HG02885 (cell line): ENCODE results near the gene ZMYND10.
A peak's percentile ranks its signal among the peaks of the same experiment; 100 is the strongest.

Source experiments
- ATAC-seq: cut with Tn5 transposase; IDR thresholded peaks from one replicate; pipeline ENCODE4 v1.9.1; 2021; ENCODE audit warnings: mild to moderate bottlenecking; ENCODE audit not compliant: unreplicated experiment, poor library complexity

ZMYND10 gene

DNA sequence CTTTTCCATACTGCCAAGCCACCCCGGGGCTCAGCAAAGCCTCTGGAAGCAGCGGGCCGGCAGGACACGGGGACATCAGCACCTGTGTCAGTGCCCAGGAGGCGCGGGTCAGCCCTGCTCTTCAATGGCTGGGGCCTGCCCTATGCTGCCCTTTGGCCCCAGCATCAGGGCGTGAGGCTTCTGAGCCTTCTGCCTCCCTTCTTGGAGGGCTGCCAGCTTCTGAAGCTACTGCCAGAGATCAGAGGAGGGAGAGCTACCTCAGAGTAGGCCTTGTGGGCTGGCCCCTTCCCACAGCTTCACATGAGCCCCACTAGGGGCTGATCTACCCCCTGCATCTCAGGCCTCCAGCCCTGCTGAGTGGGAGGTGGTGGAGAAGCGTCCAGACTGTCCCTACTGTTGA is 26.8 kb upstream of the ZMYND10 start:
- no peak for ATAC-seq

DNA sequence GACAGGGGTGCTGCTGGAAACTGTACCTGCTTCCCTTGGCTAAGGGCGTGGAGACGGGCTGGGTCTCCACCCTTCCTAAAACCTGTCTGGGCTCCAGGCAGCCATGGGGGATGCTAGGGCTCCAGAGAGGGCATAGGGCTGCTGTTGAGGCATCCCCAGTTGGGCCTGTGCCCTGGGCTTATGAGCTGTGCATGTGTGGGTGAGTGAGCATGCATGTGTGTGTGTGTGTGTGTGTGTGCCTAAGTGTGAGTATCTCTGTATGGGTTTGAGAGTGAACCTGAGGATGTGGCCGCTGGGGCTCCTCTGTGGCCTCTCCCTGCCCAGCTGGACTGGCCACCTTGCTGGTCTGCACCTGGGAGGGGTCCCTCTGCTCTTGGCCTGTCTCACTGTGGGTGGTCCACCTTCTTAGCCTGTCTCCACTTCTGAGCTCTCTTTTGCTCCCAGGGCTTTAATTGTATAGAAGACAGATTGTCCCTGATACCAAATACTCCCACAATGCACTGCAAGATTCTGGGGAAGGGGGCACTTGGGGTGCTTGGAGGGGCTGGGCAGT is 25.7 kb upstream of the ZMYND10 start:
- no peak for ATAC-seq

DNA sequence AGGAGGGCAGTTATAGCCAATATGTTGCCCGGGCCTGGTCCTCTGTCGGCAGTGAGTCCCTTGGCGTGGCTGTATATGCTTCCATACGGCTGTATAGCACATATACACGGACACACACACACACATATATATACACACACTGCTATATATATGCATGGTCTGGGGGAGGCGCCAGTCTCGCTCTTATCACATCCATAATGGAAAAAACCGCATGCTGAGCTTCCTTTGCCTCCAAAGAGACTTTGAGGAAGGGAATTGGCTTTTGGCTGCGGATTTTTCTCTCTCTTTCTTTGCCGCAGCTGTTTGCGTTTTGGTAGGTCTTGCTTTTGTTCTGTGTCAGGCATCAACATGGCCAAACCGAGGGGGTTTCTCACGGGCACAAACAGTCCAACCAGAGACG is 25.1 kb upstream of the ZMYND10 start:
- ATAC-seq, result no peak

DNA sequence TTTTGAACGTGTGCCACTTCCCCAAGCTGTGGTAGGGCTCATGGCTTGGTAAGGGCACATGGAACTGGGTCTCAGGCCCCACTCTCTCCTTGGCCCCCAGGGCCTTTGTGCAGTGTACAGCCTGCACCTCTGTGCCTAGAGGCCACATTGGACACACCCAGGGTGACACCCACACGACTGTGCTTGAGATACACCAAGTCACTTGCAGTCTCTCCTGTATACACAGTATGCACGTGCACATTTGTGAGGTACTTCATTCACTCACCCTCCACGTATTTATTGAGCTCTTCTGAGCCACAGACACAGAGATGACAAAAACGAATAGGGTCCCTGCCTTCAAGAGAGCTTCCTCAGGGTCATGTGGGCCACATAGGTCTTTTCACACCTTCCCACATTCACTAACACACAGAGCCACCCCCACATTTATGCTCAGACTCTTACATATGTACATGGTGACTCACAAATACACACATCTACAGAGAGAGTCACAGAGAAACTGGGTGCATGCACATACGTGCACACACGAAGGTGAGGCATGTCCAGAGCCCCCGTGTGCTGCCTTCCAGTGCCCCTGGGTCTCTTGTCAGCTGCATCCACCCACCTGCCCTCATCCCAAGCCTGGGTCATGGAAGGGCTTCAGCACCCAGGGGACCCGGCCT is 23.6 kb upstream of the ZMYND10 start:
- no peak for ATAC-seq

DNA sequence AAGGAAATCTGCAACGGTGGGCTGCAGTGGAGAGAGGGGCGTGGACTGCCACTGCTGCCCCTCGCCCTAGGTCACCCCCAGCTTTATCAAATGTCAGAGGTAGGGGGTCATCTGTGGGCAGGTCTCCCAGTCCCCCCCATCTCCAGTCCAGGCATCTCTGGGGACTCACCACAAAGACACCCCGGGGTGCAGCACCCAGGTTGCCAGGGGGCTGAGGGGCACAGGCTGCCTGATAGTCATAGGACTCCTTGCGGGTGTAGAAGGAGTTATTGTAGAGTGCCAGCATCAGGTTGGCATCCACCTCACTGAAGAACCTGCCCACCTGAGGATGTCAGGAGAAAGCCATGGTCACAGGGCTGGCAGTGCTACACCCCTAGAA is 20.3 kb upstream of the ZMYND10 start:
- no peak for ATAC-seq

DNA sequence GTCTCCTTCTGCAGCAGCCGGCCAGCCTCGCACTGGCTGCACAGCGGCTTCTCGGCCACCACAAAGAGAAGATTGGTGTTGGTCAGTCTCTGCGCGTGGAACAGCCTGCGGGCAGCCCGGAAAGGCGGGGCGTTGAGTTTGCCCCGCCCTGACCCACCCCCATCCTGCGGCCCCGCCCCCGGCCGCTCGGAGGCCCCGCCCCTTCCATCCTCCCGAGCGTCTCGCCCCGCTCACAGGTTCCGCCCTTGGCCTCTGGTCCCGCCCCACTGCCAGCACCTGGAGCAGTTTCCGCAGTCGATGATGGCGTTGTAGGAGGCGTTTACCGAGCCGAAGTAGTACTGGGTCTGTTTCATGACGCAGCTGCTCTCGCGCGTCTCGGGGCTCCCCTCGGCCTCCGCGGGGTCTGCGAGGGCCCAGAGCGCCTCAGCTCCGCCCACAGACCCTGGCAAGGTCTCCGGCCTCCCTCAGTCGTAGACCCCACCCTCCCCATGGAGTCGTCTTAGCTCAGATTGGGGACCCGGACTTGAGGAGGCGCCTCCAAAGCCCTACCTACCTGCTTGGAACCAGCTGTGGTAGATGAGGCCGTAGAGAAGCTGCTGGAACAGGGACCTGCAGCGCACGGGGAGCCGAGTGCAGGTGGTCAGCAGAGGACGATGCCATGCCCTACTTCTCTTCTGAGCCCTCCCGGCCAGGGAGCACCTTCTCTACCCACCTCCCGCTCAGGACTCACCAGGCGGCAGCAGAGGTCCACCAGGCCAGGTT is 19.7 kb upstream of the ZMYND10 start:
- peak; percentile 92 for ATAC-seq

DNA sequence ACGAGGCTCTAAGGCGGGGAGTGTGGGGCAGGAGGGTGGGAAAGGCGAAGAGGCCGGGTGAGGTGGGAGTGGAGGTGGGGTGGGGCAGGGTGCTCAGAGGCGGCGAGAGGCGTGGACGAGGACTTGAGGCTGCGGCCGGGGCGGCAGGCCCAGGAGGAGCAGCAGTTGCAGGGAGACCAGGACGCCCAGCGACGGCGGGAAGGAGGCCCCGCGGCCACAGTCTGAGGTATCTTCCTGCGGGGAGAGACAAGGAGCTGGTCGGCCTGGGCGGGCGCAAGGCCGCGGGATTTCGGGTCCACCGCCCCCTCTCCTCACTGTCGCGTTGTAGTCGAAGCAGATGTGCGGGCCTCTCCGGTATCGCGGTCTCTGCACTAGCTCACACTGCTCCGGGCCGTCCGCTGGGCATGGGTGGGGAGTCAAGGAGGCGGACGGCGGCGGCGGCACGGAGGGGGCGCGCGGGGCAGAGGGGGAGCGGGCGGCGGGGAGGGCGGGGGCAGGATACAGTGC is 19.1 kb upstream of the ZMYND10 start:
- peak; percentile 5 for ATAC-seq

DNA sequence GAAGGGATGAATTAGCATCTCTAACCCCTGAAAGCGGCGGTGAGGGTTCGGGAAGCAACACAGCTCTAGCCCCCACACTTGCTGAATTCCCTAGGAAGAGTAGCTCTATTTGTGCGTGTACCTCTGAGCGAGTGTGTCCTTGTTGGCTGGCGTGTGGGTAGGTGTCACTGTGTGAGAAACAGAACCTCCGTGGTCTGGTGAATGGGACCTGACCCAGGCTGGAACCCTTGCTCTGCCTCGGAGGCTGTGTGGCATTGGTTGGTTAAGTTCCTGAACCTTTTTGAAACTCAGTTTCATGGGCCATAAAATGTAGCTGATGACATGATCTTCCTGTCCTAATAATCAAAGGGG is 14.2 kb upstream of the ZMYND10 start:
- peak; percentile 13 for ATAC-seq

DNA sequence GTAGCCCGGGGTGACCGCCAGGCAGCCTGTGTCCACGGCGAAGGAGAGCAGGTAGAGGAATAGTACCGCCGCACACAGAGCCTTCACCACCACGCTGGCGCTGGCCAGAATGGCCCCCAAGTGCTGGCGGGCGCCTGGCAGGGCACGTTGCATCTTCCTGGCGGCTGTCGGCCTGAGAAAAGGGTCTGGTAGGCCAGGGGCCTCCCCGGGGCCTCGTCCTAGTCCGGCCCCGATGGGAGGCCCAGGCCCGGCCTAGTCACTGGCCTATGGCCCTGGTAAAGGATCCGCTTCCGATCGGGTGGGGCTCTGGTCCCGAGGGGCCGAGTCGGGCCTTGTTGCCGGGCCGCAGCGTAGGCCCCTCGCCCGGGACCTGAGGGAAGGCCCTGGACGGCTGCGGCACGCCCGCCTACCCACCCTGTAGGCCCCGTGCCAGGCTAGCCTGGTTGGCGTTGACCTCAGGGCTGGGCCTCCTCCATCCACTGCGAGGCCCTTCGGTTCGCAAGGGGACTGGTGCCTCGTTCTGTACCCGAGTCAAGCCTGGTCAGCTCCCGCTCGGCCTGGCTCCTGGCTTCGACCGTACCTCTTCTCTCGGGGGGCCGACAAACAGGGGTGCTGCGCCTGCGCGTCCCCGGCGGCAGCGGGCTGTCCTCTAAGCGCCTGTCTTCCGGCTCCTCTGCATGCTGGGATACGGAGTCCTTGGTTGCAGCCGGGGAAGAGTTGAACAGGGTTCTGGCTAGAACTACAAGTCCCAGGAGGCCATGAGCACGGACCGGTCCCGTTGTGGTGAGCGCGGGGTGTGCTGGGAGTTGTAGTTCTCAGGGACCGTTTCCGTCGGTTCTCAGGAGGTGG is 13.6 kb upstream of the ZMYND10 start, which contains the start of gene TMEM115:
Gene TMEM115 (minus strand): TSS at position 611 of the 849 bp plus-strand sequence. CDS start 458 bp downstream, at position 153.
- peak; percentile 99 for ATAC-seq

DNA sequence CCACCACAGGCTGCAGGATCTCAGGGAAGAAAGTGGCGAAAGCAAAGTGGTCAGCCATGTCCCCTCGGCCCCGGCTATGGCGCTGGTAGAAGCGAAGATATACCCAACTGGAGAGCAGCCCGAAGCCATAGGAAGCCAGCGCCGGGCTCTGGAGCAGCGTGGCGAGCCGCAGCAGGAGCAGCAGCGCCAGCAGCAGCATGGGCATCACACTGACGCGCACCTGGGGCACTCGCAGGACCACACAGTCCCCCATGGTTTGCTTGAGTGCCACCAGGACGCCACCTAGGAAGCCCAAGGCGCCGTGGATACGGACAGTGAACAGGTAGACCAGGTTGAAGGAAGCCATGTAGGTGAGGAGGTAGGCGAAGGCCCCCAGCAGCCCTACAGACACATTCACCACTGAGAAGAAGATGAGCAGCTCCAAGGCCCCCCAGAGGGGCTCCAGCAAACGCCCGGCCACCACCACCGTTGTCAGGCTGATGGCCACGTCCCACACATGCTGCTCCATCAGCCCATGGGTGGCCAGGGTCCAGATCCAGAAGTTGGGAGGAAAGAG is 12.9 kb upstream of the ZMYND10 start:
- no peak for ATAC-seq

DNA sequence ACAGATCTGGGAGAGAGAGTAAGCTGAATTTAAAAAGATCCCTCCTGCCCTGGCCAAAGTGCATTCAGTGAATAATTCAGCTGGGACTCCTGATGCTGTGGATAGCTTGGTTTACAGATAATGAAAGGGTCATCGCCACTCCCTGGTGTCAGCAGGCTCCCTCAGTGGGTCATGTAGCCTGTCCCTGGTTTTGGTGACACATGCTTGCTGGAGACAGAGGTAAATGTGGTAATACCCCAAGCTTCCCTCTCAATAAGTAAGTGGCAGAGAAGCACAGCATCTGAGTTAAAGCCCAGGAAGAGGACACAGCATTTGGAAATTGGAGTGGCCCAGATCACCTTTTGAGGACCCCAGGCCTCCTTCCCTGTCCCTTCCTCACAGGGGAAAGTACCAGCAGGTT is 11.9 kb upstream of the ZMYND10 start:
- ATAC-seq, result no peak

DNA sequence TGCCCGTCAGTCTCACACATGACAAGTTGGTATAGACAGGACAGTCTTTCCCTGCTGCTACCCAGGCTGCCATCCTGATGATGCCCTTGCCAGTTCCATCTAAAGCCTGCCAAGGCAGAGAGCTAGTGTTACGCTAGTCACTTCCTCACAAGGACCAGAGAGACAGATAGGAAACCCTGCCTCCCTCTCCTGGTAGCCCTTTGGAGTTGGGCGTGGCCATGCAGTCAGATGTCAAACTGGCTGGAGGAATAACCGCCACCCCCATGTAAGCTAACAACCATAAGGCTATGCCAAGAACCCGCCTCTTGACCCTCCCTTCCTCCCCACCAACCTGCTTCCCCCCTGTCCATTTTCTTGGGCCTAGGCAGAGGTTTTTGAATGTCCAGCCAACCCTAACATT is 11.0 kb upstream of the ZMYND10 start:
- ATAC-seq, result no peak

DNA sequence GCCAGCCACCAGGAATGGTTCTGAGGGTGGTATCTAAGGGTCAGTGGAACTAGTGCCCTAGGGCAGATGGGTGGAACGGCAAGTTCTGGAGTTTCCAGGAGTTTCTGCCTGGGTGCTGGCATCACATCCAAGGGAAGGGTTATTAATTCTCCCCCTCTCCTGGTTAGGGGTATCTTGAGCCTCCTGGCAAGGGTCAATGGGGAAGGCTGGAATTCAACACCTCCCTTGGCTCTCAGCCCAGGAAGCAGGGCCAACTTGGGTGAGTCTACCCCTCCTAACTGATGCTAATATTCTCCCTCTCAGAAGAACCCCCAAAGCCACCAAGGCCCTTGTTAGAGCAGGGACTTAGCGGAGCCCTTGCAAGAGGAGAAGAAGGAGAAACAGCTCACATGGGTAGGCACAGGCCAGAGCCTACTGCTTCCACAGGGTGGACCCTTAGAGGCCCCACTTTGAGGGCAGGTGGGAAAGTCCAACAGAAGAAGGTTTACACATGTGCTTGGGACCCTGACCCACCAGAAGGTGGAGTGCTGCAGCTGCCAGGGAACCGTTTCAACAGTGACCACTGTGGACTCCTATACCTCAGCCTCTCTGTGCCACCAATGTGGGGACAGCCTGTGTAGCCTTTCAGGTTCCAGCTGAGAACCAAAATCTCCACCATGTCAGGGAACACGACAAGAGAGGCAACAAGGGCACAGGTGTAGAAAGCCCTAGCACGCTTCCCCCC is 10.5 kb upstream of the ZMYND10 start:
- ATAC-seq, result no peak

DNA sequence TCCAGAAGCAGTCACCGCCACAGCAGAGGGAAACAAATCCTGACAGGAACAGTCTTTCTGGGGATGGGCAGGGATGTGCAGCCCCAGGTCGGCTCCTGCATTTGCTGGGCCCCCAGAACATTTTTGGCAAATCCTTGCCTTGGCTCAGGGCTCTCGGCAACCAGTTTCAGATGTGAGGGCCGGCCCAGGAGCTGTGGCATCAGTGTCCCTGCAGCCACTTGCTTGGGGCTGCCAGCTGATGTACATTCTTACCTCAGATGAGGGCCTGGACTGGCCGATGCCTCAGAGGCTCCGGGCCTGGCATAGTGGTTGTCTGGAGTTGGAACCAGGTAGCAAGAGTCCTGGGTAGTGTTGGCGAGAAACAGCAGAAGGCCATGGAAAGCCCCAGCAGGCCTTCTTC is 9.3 kb upstream of the ZMYND10 start:
- no peak for ATAC-seq

DNA sequence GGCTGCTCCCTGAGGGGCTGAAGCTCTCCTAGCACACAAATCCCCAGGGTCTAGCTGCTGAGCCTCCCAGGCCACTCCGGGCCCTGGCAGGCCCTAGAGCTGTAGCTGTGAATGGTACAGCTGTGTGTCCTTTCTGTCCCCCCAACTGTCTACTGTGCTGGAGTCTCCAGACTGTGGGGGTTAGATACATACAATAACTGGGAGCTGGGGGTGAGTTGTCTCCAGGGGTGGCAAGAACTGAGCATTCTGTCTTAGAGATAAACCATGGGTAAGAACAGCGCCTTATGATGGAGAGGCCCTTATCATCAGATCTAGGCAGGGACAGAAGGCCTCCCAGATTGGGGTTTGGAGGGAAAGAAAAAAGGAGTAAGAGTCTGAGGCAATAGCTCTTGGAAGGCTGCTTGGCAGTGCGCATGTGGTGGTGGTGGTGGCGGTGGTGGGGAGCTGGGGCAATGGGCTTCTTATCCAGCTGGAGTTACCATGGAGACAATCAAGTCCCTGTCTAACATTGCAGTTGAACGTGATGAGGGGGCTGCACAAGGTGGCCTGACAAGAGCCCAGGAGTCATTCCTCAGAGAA is 8.7 kb upstream of the ZMYND10 start:
- no peak for ATAC-seq

DNA sequence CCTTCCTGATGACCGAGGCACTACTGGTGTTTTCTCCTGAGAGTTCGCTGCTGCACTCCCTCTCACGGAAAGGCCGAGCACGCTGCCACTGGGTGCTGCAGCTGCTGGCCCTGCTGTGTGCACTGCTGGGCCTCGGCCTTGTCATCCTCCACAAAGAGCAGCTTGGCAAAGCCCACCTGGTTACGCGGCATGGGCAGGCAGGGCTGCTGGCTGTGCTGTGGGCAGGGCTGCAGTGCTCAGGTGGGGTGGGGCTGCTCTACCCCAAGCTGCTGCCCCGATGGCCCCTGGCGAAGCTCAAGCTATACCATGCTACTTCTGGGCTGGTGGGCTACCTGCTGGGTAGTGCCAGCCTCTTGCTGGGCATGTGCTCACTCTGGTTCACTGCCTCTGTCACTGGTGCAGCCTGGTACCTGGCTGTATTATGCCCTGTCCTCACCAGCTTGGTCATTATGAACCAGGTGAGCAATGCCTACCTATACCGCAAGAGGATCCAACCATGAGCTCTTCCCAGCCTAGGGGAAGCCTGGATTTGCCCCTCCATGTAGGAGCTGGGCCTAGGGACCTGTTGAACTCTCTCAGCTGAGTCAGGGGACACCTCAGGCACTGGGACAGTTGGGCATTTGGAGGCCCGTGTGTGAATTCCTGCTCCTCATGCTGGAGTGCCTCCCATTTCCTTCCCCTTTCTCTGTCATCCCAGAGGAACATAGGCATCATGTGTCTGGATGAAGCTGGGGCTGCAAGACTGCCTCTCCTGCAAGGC is 7.9 kb upstream of the ZMYND10 start:
- no peak for ATAC-seq

DNA sequence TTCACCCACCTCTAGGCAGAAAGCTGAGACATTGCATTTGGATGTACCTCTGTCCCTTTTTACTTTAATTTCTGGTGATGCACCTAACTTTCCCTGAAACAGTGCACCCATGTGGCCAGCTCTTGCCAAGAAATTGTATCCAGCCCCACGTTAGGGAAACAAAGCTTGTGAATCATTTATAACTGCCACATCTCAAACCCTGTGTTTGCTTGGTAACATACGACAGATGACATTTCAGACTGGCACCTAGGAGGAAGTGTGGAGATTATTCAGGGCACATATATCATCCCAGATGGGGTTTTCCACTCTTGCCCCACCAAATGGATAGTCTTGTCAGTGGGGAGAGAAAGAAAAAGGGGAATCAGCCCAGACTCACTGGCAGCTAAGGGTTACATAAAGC is 7.2 kb upstream of the ZMYND10 start:
- ATAC-seq, result no peak

DNA sequence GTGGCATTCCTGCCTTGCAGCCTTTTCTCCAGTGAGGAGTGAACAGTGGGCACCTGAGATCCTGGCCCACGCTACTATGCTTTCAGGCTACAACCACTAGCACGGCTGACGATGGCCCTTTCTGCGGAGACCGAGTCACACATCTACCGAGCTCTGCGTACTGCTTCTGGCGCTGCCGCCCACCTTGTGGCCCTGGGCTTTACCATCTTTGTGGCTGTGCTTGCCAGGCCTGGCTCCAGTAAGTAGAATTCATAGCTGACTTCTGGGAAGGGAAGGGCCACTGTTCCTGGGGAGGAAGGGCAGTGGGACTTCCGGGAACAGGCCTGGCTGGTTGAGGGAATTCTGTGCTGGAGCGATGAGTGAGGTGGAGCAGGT is 5.8 kb upstream of the ZMYND10 start:
- no peak for ATAC-seq
